GM19240 (cell line): ENCODE data around the gene ADGRL1.

Source experiments
- DNase-seq: peaks from one replicate; pipeline ENCODE4 v3.0.0; 2011; ENCODE audit warnings: low spot score; ENCODE audit not compliant: insufficient read length

The ADGRL1 gene

DNA sequence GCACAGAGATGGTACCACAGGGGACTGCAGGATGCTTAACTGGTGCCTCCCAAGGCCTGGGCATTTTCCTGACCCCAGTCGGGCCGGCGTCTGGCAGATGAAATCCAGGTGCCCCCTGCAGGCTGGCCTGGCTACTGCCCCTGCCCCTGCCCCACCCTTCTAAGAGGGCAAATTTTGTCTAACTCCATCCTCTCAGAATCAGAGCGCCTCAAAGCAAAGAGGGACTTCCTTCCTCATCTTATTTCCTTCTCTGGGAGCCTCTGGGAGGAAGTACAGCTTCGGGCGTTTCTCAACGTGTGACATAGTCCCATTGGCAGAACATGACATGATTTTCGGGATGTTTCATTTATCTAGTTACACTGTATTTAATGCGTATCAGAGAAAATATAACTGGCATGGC, 91.1 kb downstream of the ADGRL1 start:
- DNase-seq: no peak

- DNase-seq: no peak
Observed at GRCh38 chr19:14114439-14114838, 91.5 kb downstream of the ADGRL1 start.

- DNase-seq: no peak
Observed at GRCh38 chr19:14113762-14114414, 92.1 kb downstream of the ADGRL1 start.

- DNase-seq: no peak
Observed at GRCh38 chr19:14112809-14113385, 93.1 kb downstream of the ADGRL1 start.

- DNase-seq: no peak
Observed at GRCh38 chr19:14112051-14112808, 93.7 kb downstream of the ADGRL1 start.

- no peak for DNase-seq
Observed at GRCh38 chr19:14111486-14111885, 94.5 kb downstream of the ADGRL1 start.

GRCh38 chr19:14110650-14111049, 95.3 kb downstream of the ADGRL1 start:
- no peak for DNase-seq

GRCh38 chr19:14107581-14108461, 98.1 kb downstream of the ADGRL1 start:
- DNase-seq: no peak

GRCh38 chr19:14106840-14107239, 99.1 kb downstream of the ADGRL1 start:
- no peak for DNase-seq

- no peak for DNase-seq
Observed at GRCh38 chr19:14105680-14106079, 100.3 kb downstream of the ADGRL1 start.

DNA sequence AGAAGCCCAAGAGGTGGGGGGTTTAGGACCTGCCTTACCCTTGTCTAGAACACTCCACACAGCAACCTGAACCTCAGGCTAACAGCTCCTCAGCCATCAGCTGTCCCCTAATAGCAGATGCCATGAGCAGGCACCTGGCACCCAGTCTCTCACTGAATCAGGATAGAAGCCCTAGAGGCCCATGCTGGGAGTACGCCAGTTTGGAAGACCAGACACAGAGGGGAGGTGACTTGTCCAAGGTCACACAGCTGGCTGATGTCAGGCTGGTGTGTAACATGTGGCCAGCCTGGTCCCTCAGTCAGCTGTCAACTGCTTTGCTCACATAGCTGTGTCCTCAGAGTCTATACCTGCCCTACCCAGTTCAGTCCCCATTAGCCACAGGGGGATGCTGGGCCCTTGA, 102.7 kb downstream of the ADGRL1 start:
- DNase-seq: no peak

GRCh38 chr19:14102756-14103155, 103.2 kb downstream of the ADGRL1 start:
- DNase-seq: no peak

- DNase-seq: no peak
Observed at GRCh38 chr19:14102102-14102696, 103.8 kb downstream of the ADGRL1 start.

DNA sequence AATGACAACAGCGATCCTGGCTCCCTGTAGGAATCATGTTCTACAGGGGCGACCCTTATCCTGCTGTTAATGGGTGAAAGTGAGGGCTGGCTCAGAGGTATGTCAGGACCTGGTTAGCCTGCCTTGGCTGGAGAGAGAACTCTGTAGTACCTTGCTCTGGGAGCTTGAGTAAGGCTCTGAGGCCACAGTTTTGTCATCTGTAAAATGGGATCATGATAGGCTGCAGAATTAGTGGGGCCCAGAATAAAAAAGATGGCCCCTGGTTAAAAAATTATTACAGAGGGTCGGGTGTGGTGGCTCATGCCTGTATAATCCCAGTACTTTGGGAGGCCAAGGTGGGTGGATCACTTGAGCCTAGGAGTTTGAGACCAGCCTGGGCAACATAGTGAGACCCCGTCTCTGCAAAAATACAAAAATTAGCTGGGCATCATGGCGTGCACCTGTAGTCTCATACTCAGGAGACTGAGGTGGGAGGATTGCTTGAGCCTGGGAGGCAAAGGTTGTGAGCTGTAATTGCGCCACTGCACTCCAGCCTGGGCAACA, 104.9 kb downstream of the ADGRL1 start:
- no peak for DNase-seq
